HG03442 (cell line): ENCODE measurements around the gene MEI1.
A peak's percentile ranks its signal among the peaks of the same experiment; 100 is the strongest.
"Not testable (repeated sequence)": the region's sequence is repeated elsewhere in the genome, so short reads cannot be mapped to it uniquely, and the experiment has no call there.

Experiments used
- ATAC-seq: cut with Tn5 transposase; IDR thresholded peaks from one replicate; pipeline ENCODE4 v1.9.1; 2021; ENCODE audit warnings: mild to moderate bottlenecking, moderate library complexity; ENCODE audit not compliant: unreplicated experiment

MEI1 gene

DNA sequence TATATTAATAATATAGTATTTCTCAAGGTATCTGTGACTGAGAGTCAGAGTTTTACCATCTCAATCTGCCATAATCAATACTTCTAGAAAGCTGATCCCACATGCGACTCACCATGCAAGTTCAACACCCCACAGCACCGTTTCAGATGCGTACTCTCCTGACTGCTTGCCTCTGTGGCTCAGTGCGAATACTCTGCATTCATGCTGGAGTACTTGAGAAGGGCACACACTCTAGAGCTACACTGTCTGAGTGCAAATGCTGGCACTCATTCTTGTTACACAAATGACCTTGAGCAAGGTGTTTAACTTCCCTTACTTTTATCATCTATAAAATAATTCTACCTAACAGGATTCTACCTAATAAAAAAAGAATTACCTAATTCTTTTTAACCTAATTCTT, 23.2 kb upstream of the MEI1 start:
- no peak for ATAC-seq

DNA sequence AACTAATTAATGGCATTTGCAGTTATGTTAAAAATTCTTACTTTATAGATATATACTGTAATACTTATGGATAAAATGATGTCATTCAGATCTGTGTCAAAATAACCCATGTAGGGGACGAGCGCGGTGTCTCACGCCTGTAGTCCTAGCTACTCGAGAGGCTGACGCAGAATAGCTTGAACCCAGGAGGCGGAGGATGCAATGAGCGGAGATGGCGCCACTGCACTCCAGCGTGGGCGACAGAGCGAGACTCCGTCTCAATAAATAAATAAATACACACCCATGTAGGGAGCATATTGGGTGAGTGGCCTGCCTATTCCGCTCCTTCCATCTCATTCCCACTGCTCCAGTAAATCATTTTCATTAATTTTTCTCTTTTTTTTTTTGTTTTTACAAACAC, 17.7 kb upstream of the MEI1 start:
- no peak for ATAC-seq

DNA sequence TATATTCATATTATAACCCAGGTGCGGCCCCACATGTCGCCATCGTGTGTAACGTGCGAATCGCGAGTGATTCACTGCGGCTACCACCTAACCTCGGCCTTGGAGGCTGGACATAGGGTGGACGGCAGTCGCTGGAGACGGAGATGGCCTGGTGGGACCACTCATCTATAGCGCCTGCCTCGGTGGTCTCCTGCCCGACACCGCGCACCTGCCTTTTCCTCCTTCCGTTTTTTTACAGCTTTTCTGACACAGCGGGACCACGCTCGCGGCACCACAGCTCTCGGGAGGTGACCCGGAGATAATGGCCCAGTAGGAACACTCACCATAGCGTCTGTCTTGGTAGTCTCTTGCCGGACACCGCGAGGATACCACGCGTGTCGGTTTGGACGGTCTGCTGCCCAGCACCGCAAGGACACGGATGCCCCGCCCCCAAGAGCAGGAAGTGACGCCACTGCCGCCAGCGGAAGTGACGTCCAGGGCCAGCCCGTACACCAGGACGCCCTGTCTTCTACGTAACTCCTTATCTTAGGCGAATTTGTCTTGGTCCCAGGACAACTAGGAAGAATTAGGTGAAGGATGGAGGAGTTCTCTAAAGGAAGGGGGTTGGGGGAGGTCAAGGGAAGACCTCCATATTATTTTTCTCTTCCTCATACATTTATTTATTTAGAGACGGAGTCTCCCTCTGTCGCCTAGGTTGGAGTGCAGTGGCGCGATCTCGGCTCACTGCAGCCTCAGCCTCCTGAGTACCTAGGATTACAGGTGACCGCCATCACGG, 17.1 kb upstream of the MEI1 start:
- ATAC-seq, result no peak

DNA sequence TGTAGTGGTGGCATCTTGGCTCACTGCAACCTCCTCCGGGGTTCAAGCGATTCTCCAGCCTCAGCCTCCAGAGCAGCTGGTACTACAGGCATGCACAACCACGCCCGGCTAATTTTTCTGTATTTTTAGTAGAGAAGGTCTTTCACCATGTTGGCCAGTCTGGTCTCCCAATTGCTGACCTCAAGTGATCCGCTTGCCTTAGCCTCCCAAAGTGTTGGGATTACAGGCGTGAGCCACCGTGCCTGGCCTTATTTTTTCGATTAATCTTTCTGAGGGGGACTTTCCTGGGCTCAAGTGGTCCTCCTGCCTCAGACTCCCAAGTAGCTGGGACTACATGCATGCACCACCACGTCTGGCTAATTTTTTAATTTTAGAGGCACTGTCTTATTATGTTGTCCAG, 16.3 kb upstream of the MEI1 start:
- ATAC-seq, result no peak

DNA sequence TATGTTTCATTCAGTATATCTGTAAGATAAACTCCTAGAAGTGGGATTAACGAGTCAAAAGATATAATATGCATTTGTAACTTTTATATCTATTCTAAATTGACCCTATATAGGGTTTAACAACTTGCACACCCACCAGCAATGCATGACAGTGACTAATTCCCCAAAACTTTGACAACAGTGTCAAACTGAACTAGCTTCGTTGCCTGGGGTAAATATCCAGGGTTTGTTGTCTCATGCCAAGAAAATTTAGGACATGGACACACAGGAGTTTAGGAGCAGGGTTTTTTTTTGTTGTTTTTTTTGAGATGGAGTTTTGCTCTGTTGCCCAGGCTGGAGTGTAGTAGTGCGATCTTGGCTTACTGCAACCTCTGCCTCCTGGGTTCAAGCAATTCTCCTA, 15.7 kb upstream of the MEI1 start:
- ATAC-seq, result no peak

DNA sequence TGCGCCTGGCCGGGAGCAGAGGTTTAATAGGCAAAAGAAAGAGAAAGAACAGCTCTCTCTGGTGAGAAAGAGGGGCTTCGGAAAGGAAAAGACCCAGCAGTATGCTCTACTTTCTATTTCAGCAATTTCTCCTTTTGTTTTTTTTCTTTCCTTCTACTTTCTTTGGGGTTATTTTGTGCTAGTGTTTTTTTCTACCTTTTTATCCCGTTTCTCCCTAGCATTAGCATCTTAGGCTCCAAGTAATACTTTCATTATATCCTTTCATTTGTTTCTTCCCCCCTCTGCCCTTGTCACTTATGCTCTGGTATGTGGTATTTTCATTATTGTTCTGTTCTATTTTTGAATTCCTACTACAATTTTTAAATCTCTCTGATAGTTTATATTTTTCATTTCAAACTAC, 15.1 kb upstream of the MEI1 start:
- no peak for ATAC-seq

DNA sequence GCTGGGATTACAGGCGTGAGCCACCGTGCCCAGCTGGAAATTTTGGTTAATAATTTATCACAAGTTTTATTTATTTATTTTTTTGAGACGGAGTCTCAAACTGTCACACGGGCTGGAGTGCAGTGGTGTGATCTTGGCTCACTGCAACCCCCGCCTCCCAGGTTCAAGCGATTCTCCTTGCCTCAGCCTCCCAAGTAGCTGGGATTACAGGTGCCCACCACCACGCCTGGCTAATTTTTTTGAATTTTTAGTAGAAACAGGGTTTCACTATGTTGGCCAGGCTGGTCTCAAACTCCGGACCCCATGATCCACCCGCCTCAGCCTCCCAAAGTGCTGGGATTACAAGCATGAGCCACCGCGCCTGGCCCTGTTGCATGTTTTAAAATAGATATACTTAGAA, 12.4 kb upstream of the MEI1 start:
- ATAC-seq, result not testable (repeated sequence)

DNA sequence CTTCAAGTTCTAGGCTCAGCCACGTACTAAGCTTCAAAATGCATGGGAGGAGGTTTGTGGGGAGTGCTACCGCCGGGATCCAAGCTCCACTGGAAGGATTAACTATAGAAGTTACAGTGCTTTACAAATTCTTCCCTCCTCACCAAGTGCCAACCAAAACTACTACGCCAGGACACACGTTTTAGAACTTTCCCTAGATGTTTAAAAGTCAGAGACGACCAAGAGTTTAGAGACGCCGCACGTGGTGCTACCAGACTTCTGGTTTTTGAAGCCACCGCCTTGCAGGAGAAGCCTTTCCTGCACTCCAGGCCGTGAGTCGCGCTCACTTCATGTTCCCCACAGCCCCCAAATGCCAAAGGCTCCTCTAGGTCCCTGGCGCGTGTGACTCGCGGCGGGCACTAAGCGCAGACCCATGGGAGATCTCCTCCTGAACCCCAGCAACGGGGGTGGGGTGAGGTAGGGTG, 11.4 kb upstream of the MEI1 start:
- peak; percentile 15 for ATAC-seq

DNA sequence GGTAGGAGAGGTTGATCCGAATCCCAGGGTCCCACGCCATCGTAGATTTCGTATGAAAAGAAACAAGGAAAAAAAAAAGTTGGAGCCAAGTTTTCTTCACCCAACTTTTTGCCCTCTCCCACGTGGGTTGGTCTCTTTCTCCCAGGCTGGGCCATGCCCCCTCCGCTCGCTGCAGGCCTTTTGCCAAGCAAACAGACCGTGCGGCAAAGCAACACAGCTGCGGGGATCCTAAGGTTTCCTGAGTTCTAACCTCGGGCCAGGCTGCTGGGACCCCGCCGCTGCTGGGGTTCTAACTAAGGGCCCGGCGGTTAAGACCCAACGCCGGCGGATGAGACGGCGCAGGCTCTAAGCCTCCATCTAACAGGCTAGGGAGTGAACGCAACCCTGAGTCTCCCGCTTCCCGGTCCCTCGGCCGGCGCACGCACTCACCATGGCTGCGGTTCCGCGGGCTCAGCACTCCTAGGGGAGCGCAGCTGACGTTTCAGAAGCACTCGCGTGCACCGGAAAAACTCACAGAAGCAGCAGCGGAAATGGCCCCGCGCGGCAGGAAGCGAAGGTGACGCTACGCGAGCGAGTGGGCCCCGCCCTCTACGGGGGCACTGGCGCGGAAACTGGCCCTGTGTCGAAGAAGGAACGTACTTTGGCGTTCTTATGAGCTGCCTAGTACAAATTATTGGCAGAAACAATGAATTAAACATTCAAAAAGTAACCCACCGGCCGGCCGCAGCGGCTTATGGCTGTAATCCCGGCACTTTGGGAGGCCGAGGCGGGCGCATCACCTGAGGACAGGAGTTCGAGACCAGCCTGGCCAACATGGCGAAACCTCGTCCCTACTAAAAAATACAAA, 10.7 kb upstream of the MEI1 start, which contains the start of gene SNU13:
SNU13 (minus strand) TSS at position 503 of the 847 bp plus-strand sequence; CDS start at position 432, 71 bp downstream.
- ATAC-seq, result peak; percentile 80

DNA sequence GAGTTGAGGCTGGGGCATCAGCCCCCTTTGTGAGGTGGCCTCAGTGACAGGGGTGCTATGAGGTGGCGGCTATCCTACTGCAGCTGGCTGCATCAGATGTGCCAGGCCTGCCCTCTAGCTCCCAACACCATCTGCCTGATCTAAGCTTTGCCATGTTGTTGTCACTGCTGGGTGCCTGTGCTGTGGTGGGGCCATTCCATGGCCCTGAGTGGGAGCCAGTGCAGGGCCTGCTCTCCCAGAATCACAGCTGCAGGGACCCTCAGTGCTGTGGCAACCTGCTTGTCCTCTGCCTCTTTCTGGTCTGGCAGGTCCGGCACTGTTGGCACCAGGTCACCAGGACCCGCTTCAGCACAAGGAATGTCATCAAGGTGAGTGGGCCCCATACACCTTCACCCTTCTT, 8.8 kb upstream of the MEI1 start:
- no peak for ATAC-seq

DNA sequence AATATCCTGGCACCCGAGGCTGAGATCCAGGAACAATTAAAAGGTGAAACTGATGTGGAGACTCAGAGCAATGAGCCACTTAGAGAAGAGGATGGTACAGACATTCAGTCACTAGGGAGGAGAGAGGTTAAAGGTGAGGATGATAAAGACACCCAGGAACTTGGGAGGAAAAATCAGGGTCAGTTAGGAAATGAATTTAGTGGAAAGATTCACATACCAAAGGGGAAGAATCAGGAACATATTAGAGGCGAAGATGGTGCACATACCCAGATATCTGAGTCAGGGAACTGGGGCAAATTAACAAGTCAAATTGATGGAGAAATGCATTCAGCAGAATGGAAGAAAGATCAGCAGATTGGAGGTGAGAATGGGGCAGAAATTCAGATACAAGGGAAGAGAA, 4.1 kb upstream of the MEI1 start:
- ATAC-seq, result no peak

DNA sequence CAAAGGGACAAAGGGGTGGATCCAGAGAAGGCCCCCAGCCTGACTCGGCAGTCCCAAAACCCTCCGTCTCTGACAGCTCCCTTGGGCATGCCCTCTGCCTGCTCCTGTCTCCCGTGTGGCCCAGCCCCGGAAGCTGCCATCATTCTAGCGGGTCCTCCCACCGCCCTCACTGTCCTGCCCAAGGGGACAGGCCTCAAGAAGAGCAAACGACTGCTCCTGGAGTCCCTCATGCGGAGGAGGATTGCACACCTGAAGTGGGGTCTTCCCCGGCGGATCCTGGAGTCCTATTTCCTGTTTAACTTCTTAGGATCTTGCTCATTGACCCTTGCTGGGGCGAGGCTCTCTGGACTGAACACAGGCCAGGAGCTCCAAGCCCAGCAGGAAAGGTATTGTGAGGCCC, 2.6 kb upstream of the MEI1 start:
- ATAC-seq, result no peak

DNA sequence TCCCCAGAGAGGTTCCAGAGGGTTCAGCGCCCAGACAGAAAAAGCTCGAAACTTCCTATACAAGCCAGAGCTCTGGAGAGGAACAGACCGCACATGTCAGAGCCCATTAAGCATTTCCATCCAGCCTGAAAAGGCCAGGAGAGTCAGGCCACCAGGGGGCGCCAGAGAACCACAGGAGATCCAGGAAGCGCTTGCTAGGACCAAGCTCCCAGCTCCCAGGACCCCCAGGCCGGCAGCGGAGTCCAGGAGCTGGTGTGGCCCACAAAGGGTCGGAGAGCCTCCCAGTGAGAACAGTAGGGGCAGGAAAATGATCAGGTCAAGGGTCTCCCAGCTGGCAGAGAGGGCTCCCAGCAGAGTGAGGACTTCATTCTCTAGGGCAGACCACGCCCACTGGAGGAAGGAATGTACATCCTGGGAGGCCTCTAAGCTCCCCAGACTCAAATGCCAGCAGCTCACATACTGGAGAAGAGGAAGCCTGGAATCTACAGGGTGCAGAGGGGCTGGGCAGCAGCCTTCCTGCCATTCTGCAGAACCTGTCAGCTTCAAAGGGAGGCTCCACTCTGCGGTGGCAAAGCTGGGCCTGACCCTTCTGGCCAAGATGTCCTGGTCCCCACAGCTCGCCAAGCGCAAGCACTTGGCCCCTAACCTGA, 2.1 kb upstream of the MEI1 start:
- ATAC-seq, result no peak

DNA sequence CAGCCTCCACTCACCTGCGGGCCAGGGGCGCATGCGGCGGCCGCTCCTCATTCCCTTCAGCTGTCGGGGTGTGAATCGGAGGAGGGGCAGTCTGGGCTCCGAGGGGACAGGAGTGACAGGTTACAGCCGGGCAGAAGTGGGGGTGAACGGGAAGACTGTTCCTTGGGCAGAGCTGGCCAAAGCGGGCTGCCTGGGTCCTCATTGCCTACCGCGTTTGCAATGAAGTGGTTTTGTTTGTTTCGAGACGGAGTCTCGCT, 733 bp downstream of the MEI1 start:
- no peak for ATAC-seq

DNA sequence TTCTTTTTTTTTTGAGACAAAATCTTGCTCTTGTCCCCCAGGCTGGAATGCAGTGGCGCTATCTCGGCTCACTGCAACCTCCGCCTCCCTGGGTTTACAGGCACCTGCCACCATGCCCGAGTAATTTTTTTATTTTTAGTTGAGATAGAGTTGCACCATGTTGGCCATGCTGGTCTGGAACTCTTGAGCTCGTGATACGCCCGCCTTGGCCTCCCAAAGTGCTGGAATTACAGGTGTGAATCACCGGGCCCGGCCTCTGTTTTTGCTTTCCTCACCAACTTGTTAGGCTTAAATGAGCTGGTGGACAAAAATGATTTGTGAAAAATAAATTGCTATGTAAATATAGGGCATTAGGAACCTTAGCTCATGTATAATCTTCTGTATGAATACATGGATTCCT, 3.5 kb downstream of the MEI1 start:
- no peak for ATAC-seq

DNA sequence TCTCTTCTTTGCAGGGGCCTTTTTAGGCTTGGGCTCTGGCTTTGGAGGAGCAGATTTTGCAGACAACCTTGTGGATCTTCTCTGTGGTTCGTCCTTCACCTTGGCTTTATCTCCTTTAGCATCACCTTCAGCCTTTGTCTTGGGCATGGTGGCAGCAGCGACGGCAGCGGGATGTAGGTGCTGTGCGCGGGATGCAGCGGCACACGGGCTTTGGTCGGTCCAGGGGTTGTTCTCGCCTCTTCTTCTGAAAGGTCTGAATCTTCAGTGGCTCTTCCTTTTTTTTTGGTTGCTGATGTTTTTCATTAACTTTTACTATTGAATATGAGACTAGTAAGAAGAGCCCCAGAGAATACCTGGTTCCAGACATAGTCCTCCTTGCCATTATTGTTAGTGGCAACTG, 10.0 kb downstream of the MEI1 start:
- ATAC-seq, result no peak

DNA sequence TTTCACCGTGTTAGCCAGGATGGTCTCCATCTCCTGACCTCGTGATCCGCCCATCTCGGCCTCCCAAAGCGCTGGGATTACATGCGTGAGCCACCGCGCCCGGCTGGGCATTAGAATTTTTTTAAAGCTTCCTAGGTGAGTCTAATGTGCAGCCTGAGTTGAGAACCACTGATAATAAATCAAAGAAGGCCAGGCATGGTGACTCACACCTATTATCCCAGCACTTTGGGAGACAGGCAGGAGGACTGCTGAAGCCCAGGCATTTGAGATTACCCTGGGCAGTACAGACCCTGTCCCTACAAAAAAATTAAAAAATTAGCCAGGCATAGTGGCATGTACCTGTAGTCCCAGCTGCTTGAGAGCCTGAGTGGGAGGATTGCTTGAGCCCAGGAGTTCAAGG, 13.7 kb downstream of the MEI1 start:
- ATAC-seq, result no peak

DNA sequence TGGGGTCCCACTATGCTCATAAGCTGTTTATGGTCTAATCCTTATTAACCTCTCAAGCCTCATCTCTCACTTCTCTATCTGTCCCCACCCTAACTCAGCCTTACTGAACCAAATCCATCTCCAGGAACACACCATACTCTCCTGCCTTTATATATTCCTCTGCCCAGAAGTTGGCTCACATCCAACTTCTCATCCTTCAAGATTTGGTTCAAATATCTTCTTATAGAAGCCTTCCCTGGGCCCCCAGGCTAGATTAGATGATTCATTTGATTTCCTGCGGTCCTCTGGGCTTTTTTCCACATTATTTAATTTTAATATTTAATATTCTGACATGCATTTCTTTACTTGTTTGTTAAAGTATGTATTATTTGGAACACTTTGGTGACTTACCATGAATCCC, 23.2 kb downstream of the MEI1 start:
- ATAC-seq, result no peak

DNA sequence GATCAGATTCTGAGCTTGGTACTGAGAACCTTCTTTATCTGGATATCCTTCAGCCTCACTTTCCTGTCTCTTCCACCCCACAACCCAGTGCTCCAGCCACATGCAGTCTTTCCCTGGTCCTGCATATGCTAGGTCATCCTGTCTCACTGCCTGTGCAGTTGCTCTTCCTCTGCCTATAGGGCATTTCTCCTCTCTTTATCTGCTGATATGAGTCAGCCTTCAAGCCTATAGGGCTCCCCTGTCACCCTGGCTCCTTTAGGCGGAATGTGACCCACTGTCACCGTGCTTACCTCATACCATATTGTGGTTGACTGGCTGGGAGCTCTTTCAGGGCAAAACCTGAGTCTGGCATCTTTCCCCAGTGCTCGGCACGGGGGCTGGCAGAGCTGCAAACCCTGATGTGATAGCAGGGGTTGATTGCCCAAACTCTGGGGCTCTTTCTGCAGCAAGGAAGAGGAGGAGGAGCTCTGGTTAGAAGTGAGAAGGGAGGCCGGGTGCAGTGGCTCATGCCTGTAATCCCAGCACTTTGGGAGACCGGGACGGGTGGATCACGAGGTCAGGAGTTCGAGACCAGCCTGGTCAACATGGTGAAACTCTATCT, 26.3 kb downstream of the MEI1 start:
- no peak for ATAC-seq

DNA sequence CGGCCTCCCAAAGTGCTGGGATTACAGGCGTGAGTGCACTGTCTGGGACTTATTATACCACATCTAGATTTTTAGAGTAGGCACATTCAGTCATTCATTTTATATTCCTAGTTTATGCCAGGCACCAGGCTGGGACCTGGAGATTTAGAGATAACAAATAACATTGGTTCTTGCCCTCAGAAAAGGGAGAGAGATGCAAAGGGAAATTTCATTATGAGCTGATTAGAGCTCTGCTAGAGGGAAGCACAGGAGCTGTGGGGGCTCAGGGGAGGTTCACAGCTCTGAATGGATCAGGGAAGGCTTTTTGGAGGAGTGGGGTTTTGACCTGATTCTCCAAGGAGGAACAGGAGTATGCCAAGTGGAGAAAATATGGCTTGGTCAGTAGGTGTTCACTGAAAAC, 32.3 kb downstream of the MEI1 start:
- ATAC-seq, result no peak

DNA sequence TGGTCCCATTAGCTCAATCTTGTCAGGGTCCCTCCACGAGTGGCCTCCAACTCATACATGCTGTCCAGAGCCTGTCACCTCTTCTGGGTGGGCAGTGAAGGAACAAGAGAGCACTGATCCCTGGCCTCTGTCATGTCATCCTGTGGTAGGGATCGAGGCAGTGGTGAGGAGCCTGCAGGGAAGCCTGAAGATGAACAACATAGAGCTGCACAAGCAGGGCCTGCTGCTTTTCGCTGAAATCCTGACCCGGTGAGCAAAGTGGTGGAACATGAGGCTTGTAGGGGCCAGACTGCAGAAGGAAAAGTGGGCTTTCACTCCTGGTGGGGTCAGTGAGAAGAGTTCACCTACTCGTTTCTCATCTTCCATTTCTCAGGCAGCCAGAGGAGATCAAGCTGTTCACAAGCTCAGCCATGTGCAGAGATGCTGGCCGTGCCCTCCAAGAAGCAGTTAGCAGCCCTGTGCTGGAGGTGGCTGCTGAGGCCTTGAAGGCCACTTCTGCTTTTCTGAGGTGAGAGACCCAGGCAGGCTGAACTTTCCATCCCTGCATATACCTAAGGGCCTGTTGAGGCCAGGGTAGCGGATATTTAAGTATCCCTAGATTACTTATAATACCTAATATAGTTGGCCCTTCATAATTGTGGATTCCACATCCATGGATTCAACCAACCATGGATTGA, 32.9 kb downstream of the MEI1 start:
- ATAC-seq, result no peak
